SK-N-MC (cell line): ENCODE results near the gene C2orf72.
"Not testable (repeated sequence)": the region's sequence is repeated elsewhere in the genome, so short reads cannot be mapped to it uniquely, and the experiment has no call there.

ENCODE experiments used
- DNase-seq: peaks from one replicate; pipeline ENCODE4 v3.0.0-alpha.2; 2011; ENCODE audit warnings: low read depth, low spot score
- H3K27ac ChIP-seq: fragments of 200-600 bp; sonication (generic); 2 replicates; pipeline ENCODE4 v1.5.1; 2016; ENCODE audit warnings: mixed run types
- H3K36me3 ChIP-seq: fragments of 200-600 bp; sonication (generic); 2 replicates; pipeline ENCODE4 v1.6.1; 2017; ENCODE audit warnings: antibody characterized with exemption, low read length, mixed read lengths; ENCODE audit not compliant: insufficient read depth
- H3K4me3 ChIP-seq: fragments of 200-600 bp; sonication (generic); 2 replicates; pipeline ENCODE4 v1.5.1; 2016
- H3K9ac ChIP-seq: fragments of 200-600 bp; sonication (generic); 2 replicates; pipeline ENCODE4 v1.8.0; 2017; ENCODE audit warnings: mixed run types, mixed read lengths; ENCODE audit not compliant: insufficient read length
- H3K9me3 ChIP-seq: fragments of 200-600 bp; sonication (generic); 2 replicates; pipeline ENCODE4 v1.6.1; 2017; ENCODE audit warnings: low read depth, mild to moderate bottlenecking, antibody characterized with exemption, low read length, moderate library complexity, mixed read lengths
- EZH2 ChIP-seq: fragments of 200-600 bp; sonication (generic); IDR thresholded peaks from one replicate; pipeline ENCODE4 v1.6.1; 2017; ENCODE audit warnings: antibody characterized with exemption
- FOXP2 ChIP-seq: optimal IDR thresholded peaks from 2 replicates; pipeline ENCODE3; 2011; ENCODE audit warnings: mild to moderate bottlenecking, moderate library complexity; ENCODE audit not compliant: insufficient read depth; ENCODE audit errors: extremely low read length, control extremely low read depth
- POLR2AphosphoS5 ChIP-seq: IDR thresholded peaks from 2 replicates; pipeline ENCODE4 v1.6.1; 2012; ENCODE audit warnings: mild to moderate bottlenecking, low read depth, low read length, borderline replicate concordance

The C2orf72 gene

GRCh38 chr2:231018184-231018583 is 19.1 kb upstream of the C2orf72 start:
- no peak overlapping the region for H3K9ac ChIP-seq
- no peaks in the 10 kb centered on the region for H3K9me3 ChIP-seq
- TF ChIP-seq POLR2AphosphoS5 (no peak), EZH2 (no peak), FOXP2 (no peak)
- no peak overlapping the region for H3K4me3 ChIP-seq
- no peak for DNase-seq
- H3K27ac ChIP-seq, result no peak overlapping the region
- H3K36me3 ChIP-seq, result no peaks in the 10 kb centered on the region

- not testable (repeated sequence) for H3K36me3 ChIP-seq, H3K4me3 ChIP-seq, H3K9ac ChIP-seq, H3K9me3 ChIP-seq, H3K27ac ChIP-seq, DNase-seq
These were observed 12.3 kb upstream of the C2orf72 start for GRCh38 chr2:231025059-231025458.

- Histone ChIP-seq H3K9ac (no peak overlapping the region), H3K36me3 (no peaks in the 10 kb centered on the region), H3K9me3 (no peaks in the 10 kb centered on the region), H3K27ac (no peak overlapping the region), H3K4me3 (no peak overlapping the region)
- no peak for DNase-seq
- no peak for TF ChIP-seq POLR2AphosphoS5
- TF ChIP-seq FOXP2, result no peak
- no peak for TF ChIP-seq EZH2
These were observed 8.4 kb upstream of the C2orf72 start for GRCh38 chr2:231028889-231029288.

- Histone ChIP-seq H3K9ac (no peak overlapping the region), H3K9me3 (no peaks in the 10 kb centered on the region), H3K36me3 (no peaks in the 10 kb centered on the region), H3K4me3 (no peak overlapping the region), H3K27ac (no peak overlapping the region)
- DNase-seq, result no peak
- no peak for TF ChIP-seq EZH2
- TF ChIP-seq POLR2AphosphoS5, result no peak
- TF ChIP-seq FOXP2, result no peak
These were observed 7.8 kb upstream of the C2orf72 start for GRCh38 chr2:231029563-231029962.

DNA sequence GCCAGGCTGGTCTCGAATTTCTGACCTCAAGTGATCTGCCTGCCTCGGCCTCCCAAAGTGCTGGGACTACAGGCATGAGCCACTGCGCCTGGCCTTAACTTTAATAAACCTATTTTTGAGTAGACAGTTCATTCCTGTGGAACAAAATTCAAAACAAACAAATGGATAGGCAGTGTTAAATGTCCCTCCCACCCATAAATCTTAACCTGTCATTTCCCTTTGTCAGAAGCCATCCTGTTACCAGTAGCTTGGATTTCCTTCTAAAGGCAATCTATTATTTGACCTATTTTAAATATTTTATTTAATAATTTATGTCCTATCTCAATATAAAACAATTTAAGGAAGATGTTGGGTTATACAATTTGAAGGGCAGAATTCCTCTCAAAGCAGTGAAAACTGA is 6.6 kb upstream of the C2orf72 start:
- TF ChIP-seq POLR2AphosphoS5 (no peak), FOXP2 (no peak), EZH2 (no peak)
- no peak overlapping the region for H3K9ac ChIP-seq

GRCh38 chr2:231032575-231033140 is 4.7 kb upstream of the C2orf72 start:
- H3K36me3 ChIP-seq, result no peaks in the 10 kb centered on the region
- no peaks in the 10 kb centered on the region for H3K9me3 ChIP-seq
- no peak for TF ChIP-seq EZH2
- TF ChIP-seq POLR2AphosphoS5, result no peak
- TF ChIP-seq FOXP2, result no peak
- no peak for DNase-seq
- no peak overlapping the region for H3K9ac ChIP-seq
- H3K4me3 ChIP-seq, result no peak overlapping the region
- H3K27ac ChIP-seq, result no peak overlapping the region

More for the DNA sequence above, 6.6 kb upstream of the C2orf72 start:
- Histone ChIP-seq H3K9me3 (no peaks in the 10 kb centered on the region), H3K36me3 (no peaks in the 10 kb centered on the region), H3K4me3 (no peak overlapping the region), H3K27ac (no peak overlapping the region)
- no peak for DNase-seq

GRCh38 chr2:231033147-231034132 is 3.9 kb upstream of the C2orf72 start:
- no peak overlapping the region for H3K9ac ChIP-seq
- H3K9me3 ChIP-seq, result no peaks in the 10 kb centered on the region
- H3K36me3 ChIP-seq, result no peaks in the 10 kb centered on the region
- H3K4me3 ChIP-seq, result no peak overlapping the region
- no peak for DNase-seq
- no peak overlapping the region for H3K27ac ChIP-seq
- TF ChIP-seq POLR2AphosphoS5 (no peak), EZH2 (no peak)

DNA sequence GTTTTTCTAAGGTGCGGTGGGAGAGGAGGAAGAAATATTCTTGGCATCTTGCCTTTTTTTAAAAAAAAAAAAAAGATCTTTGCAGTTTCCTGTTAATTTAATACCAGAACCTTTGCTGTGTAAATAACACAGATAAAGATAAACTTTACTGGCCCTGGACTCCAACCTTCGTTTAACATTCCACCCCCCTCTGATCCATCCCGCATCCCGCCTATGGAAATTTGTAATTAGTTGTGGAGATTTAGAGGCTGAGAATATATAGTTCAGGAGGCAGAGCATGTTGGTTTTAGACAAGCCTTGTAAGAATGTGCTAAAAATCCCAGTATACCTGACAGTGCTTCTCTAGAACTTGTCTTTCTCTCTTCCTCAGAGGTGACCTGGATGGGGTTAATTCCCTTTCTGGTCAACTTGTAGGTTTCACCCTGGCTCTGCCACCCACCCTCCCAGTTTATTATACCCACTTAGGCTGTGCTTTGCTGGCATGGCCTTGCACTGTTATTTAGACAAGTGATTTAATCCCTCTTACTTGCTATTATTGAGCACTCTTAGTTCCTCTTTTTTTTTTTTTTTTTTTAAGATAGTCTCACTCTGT is 2.9 kb upstream of the C2orf72 start:
- Histone ChIP-seq H3K36me3 (no peaks in the 10 kb centered on the region), H3K9ac (no peak overlapping the region), H3K9me3 (no peaks in the 10 kb centered on the region), H3K4me3 (no peak overlapping the region), H3K27ac (no peak overlapping the region)
- TF ChIP-seq FOXP2 (no peak), POLR2AphosphoS5 (no peak), EZH2 (no peak)
- no peak for DNase-seq
